Superior temporal gyrus (tissue), 1 donor: ENCODE results near the gene PIGBOS1.
"Not testable (repeated sequence)": the region's sequence is repeated elsewhere in the genome, so short reads cannot be mapped to it uniquely, and the experiment has no call there.

Source experiments
- DNase-seq: peaks from one replicate; pipeline ENCODE4 v3.0.0-alpha.2; 2016; ENCODE audit errors: extremely low spot score

Gene PIGBOS1

GRCh38 chr15:55318588-55319494 lies at the start of gene PIGBOS1, which contains the start of gene PIGB:
PIGBOS1 (minus strand) TSS chr15:55319123; CDS start chr15:55317792, 1,331 bp downstream.
PIGB (plus strand) TSS chr15:55319222; CDS start chr15:55319251, 29 bp downstream.
- DNase-seq, result peak; percentile 89

GRCh38 chr15:55366981-55367380 lies 48.1 kb upstream of the PIGBOS1 start:
- no peak for DNase-seq

GRCh38 chr15:55362641-55363040 lies 43.7 kb upstream of the PIGBOS1 start:
- no peak for DNase-seq

- no peak for DNase-seq
Observed at GRCh38 chr15:55361048-55361447, 42.1 kb upstream of the PIGBOS1 start.

- no peak for DNase-seq
Observed at GRCh38 chr15:55360256-55360655, 41.3 kb upstream of the PIGBOS1 start.

GRCh38 chr15:55358471-55358870 lies 39.5 kb upstream of the PIGBOS1 start:
- no peak for DNase-seq

- DNase-seq, result no peak
Observed at GRCh38 chr15:55357774-55358173, 38.9 kb upstream of the PIGBOS1 start.

GRCh38 chr15:55356985-55357585 lies 38.2 kb upstream of the PIGBOS1 start:
- DNase-seq, result no peak

- no peak for DNase-seq
Observed at GRCh38 chr15:55353025-55353424, 34.1 kb upstream of the PIGBOS1 start.

- no peak for DNase-seq
Observed at GRCh38 chr15:55349282-55349681, 30.4 kb upstream of the PIGBOS1 start.

GRCh38 chr15:55348281-55348778 lies 29.4 kb upstream of the PIGBOS1 start:
- no peak for DNase-seq

GRCh38 chr15:55344206-55344605 lies 25.3 kb upstream of the PIGBOS1 start:
- no peak for DNase-seq

GRCh38 chr15:55343168-55343567 lies 24.2 kb upstream of the PIGBOS1 start:
- DNase-seq, result no peak

- DNase-seq, result no peak
Observed at GRCh38 chr15:55337160-55337559, 18.2 kb upstream of the PIGBOS1 start.

GRCh38 chr15:55334997-55335396 lies 16.1 kb upstream of the PIGBOS1 start:
- no peak for DNase-seq

- DNase-seq, result no peak
Observed at GRCh38 chr15:55334371-55334770, 15.4 kb upstream of the PIGBOS1 start.

- DNase-seq, result no peak
Observed at GRCh38 chr15:55327387-55327786, 8.5 kb upstream of the PIGBOS1 start.

GRCh38 chr15:55322467-55322866 lies 3.5 kb upstream of the PIGBOS1 start:
- DNase-seq, result no peak

GRCh38 chr15:55320963-55321362 lies 2.0 kb upstream of the PIGBOS1 start:
- no peak for DNase-seq

GRCh38 chr15:55320238-55320550 lies 1.3 kb upstream of the PIGBOS1 start:
- no peak for DNase-seq

- peak; percentile 18 for DNase-seq
Observed at GRCh38 chr15:55319537-55320237, 764 bp upstream of the PIGBOS1 start.

- not testable (repeated sequence) for DNase-seq
Observed at GRCh38 chr15:55302801-55303200, 16.1 kb downstream of the PIGBOS1 start.
